SK-N-SH treated with all-trans-retinoic acid at 6 μM for 48 hours (cell line): ENCODE measurements around the gene PSEN1.

ENCODE experiments used
- ATAC-seq: fragments of 200-7000 bp; cut with Tn5 transposase; 3 replicates; pipeline ENCODE4 v1.9.1; 2020; ENCODE audit warnings: mild to moderate bottlenecking, moderate library complexity
- BACH2 ChIP-seq: fragments of 250-450 bp; sonication (Bioruptor Pico); IDR thresholded peaks from 2 replicates; pipeline ENCODE4 v1.9.0; 2021; ENCODE audit warnings: mild to moderate bottlenecking, borderline replicate concordance
- CREB5 ChIP-seq: fragments of 250-450 bp; sonication (Bioruptor Pico); IDR thresholded peaks from 2 replicates; pipeline ENCODE4 v1.5.1; 2020; ENCODE audit warnings: low read depth, mild to moderate bottlenecking, moderate library complexity
- CSDC2 ChIP-seq: fragments of 250-450 bp; sonication (Bioruptor Pico); IDR thresholded peaks from 2 replicates; pipeline ENCODE4 v1.5.0; 2020; ENCODE audit warnings: mild to moderate bottlenecking, moderate library complexity
- CSRNP3 ChIP-seq: fragments of 250-450 bp; sonication (Bioruptor Pico); IDR thresholded peaks from 2 replicates; pipeline ENCODE4 v1.5.1; 2021; ENCODE audit warnings: mild to moderate bottlenecking, moderate library complexity
- ESRRG ChIP-seq: fragments of 250-450 bp; sonication (Bioruptor Pico); IDR thresholded peaks from 2 replicates; pipeline ENCODE4 v1.6.1; 2021; ENCODE audit warnings: mild to moderate bottlenecking
- GLIS3 ChIP-seq: fragments of 250-450 bp; sonication (Bioruptor Pico); IDR thresholded peaks from 2 replicates; pipeline ENCODE4 v1.5.0; 2020; ENCODE audit warnings: mild to moderate bottlenecking, moderate library complexity
- ISL1 ChIP-seq: fragments of 250-450 bp; sonication (Bioruptor Pico); IDR thresholded peaks from 2 replicates; pipeline ENCODE4 v2.1.2; 2022; ENCODE audit warnings: mild to moderate bottlenecking, moderate library complexity
- POU6F1 ChIP-seq: fragments of 250-450 bp; sonication (Bioruptor Pico); IDR thresholded peaks from 2 replicates; pipeline ENCODE4 v1.8.0; 2021; ENCODE audit warnings: low read depth, mild to moderate bottlenecking, moderate library complexity, borderline replicate concordance
- PPARA ChIP-seq: fragments of 250-450 bp; sonication (Bioruptor Pico); IDR thresholded peaks from 2 replicates; pipeline ENCODE4 v1.5.0; 2020; ENCODE audit warnings: mild to moderate bottlenecking, borderline replicate concordance
- RARB ChIP-seq: fragments of 250-450 bp; sonication (Bioruptor Pico); IDR thresholded peaks from 2 replicates; pipeline ENCODE4 v1.8.0; 2021; ENCODE audit warnings: mild to moderate bottlenecking, moderate library complexity
- SNAI2 ChIP-seq: fragments of 250-450 bp; sonication (Bioruptor Pico); IDR thresholded peaks from 2 replicates; pipeline ENCODE4 v1.5.0; 2020; ENCODE audit warnings: mild to moderate bottlenecking, moderate library complexity
- TCF4 ChIP-seq: fragments of 250-450 bp; sonication (Bioruptor Pico); IDR thresholded peaks from 2 replicates; pipeline ENCODE4 v1.8.0; 2021; ENCODE audit warnings: mild to moderate bottlenecking, moderate library complexity, borderline replicate concordance
- TOX ChIP-seq: fragments of 250-450 bp; sonication (Bioruptor Pico); IDR thresholded peaks from 2 replicates; pipeline ENCODE4 v1.8.0; 2021; ENCODE audit warnings: mild to moderate bottlenecking, moderate library complexity, borderline replicate concordance
- ZC3H10 ChIP-seq: fragments of 250-450 bp; sonication (Bioruptor Pico); IDR thresholded peaks from 2 replicates; pipeline ENCODE4 v1.5.1; 2021; ENCODE audit warnings: mild to moderate bottlenecking, moderate library complexity
- ZFP3 ChIP-seq: fragments of 250-450 bp; sonication (Bioruptor Pico); IDR thresholded peaks from 2 replicates; pipeline ENCODE4 v1.5.0; 2020; ENCODE audit warnings: mild to moderate bottlenecking, moderate library complexity
- ZFP30 ChIP-seq: fragments of 450-650 bp; formaldehyde crosslinking; IDR thresholded peaks from 2 replicates; pipeline ENCODE4 v1.5.0; 2022; ENCODE audit warnings: mild to moderate bottlenecking, moderate library complexity
- ZNF8 ChIP-seq: fragments of 450-650 bp; formaldehyde crosslinking; IDR thresholded peaks from 2 replicates; pipeline ENCODE4 v1.5.0; 2020; ENCODE audit warnings: mild to moderate bottlenecking, moderate library complexity
- TF ChIP-seq, protein P1 (sequence below): fragments of 250-450 bp; sonication (Bioruptor Pico); IDR thresholded peaks from 2 replicates; pipeline ENCODE4 v1.8.0; 2020; ENCODE audit warnings: mild to moderate bottlenecking, moderate library complexity, borderline replicate concordance

The PSEN1 gene

GRCh38 chr14:73149753-73150152 lies 13.4 kb downstream of the PSEN1 start:
- TF ChIP-seq ESRRG (CRISPR knock-in tag) = no peak
- TF ChIP-seq ZC3H10 (CRISPR knock-in tag) = no peak
- no peak for TF ChIP-seq CSRNP3 (CRISPR knock-in tag)
- no peak for TF ChIP-seq SNAI2 (CRISPR knock-in tag)
- TF ChIP-seq POU6F1 (CRISPR knock-in tag) = no peak
- TF ChIP-seq BACH2 (CRISPR knock-in tag) = no peak
- no peak for ATAC-seq

DNA sequence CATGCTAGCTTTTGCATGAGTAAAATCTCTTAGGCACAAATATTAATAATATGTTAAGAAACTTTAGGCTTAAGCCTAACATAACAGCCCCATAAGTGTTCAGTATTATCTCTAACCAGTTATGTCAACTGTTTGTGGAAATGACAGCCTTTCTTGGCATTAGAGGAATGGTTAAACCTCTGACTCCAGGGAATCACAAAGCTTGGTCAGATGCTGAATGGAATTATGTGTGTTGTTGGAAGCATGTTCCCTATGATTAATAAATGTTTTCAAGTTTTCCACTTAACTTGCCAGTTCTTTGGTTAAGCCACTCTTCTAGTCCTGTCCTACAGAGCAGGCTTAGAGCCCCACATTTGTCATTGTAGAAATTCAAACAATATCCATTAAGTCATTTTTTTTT lies 17.0 kb downstream of the PSEN1 start:
- TF ChIP-seq ZFP3 (CRISPR knock-in tag) (no peak), ESRRG (CRISPR knock-in tag) (no peak), ZNF8 (CRISPR knock-in tag) (no peak), BACH2 (CRISPR knock-in tag) (no peak), TOX (no peak), GLIS3 (CRISPR knock-in tag) (no peak), ISL1 (CRISPR knock-in tag) (no peak), POU6F1 (CRISPR knock-in tag) (no peak), TCF4 (CRISPR knock-in tag) (no peak), CREB5 (CRISPR knock-in tag) (no peak)
- TF ChIP-seq, protein P1, sequence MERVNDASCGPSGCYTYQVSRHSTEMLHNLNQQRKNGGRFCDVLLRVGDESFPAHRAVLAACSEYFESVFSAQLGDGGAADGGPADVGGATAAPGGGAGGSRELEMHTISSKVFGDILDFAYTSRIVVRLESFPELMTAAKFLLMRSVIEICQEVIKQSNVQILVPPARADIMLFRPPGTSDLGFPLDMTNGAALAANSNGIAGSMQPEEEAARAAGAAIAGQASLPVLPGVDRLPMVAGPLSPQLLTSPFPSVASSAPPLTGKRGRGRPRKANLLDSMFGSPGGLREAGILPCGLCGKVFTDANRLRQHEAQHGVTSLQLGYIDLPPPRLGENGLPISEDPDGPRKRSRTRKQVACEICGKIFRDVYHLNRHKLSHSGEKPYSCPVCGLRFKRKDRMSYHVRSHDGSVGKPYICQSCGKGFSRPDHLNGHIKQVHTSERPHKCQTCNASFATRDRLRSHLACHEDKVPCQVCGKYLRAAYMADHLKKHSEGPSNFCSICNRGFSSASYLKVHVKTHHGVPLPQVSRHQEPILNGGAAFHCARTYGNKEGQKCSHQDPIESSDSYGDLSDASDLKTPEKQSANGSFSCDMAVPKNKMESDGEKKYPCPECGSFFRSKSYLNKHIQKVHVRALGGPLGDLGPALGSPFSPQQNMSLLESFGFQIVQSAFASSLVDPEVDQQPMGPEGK (CRISPR knock-in tag) = no peak
- TF ChIP-seq, all 23 proteins: peak for 0
- no peak for ATAC-seq

DNA sequence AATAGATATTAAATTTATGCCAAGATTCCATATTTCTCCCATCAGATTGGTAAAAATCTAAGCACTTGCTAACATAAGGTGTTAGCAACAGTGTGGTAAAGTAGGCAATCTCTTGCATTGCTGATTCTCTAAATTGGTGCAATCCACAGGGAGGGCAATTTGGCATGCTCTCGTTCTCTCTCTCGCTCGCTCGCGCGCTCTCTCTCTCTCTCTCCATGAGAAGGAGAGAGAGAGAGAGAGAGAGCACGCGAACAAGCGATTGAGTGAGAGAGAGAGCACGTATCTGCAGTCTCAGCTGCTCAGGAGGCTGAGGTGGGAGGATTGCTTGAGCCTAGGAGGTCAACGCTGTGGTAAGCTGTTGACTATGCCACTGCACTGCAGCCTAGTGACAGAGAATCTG lies 25.9 kb downstream of the PSEN1 start:
- ATAC-seq = no peak
- TF ChIP-seq ZFP30 = no peak
- no peak for TF ChIP-seq BACH2 (CRISPR knock-in tag)
- no peak for TF ChIP-seq ZC3H10 (CRISPR knock-in tag)
- TF ChIP-seq PPARA (CRISPR knock-in tag) = no peak
- TF ChIP-seq TOX = no peak
- TF ChIP-seq CSDC2 (CRISPR knock-in tag) = no peak

DNA sequence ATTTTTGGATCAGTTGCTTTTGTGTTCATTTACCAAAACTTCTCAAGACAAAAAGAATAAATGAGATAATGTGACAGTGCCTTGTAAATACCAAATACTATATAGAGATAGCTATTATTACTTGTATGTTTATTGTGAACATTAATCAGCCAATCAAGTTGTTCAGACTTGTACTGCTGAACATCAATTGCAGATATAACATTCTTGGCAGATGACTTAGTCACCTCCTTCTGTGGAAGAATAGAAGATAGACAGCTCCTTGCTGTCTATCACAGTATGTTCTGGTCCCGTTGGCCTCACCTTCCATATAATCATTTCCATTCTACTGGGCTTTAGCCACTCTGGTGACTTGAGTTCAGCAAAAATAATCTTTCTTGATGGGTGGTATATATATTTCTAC lies 30.1 kb downstream of the PSEN1 start:
- TF ChIP-seq POU6F1 (CRISPR knock-in tag) (no peak), ZC3H10 (CRISPR knock-in tag) (no peak), RARB (CRISPR knock-in tag) (no peak), ISL1 (CRISPR knock-in tag) (no peak)
- no peak for ATAC-seq
